Limb (tissue), 2 donors: Measurements from ENCODE around the gene COX4I2.
A peak's percentile ranks its signal among the peaks of the same experiment; 100 is the strongest.
"Not testable (repeated sequence)": the region's sequence is repeated elsewhere in the genome, so short reads cannot be mapped to it uniquely, and the experiment has no call there.

Source experiments
- DNase-seq, 2 donors: peaks; one replicate each; pipeline ENCODE4 v3.0.0-alpha.2; 2016; ENCODE audit errors: extremely low spot score in 2 of 2

The COX4I2 gene

DNA sequence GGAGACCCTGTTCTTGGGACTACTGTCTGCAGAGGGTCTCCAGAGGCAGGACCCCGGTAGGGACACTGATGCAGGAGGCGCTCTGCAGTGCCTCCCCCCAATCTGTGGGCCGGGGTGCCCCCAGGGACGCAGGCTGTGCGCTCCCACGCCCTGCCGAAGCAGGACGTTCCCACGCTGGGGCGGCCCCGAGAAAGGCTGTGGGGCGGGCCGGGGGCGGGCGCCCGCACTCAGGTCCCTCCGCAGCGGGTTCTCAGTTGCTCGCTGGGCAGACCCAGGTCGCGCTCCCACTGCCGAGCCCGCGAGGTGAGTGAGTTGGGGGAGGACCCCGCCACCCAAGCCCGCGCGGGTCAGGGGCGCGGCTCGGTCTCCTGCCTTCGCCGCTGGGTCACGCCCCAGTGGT is at the start of gene COX4I2:
Gene COX4I2 (plus strand): TSS at position 253 of the 400 bp plus-strand sequence. CDS start 1,106 bp downstream, outside the sequence.
- no peak for DNase-seq

DNA sequence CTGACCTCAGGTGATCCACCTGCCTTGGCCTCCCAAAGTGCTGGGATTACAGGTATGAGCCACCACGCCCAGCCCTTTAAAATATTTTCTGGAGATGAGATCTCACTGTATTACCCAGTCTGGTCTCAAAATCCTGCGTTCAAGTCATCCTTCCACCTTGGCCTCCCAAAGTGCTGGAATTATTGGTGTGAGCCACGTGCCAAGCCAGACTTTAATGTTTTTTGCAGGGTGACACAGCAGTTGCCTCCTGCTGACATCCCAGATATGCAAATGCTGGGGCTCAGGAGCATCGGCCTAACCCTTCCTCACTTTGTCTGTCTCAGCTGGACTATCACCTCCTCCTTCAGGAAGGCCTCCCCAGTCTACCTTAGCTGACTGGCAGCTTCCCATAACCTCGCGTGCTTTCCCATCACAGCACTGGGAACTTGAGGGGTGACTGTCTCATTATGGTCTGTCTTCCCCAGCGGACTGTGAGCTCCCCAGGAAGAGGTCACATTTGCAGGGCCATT is 46.9 kb upstream of the COX4I2 start:
- DNase-seq = no peak

DNA sequence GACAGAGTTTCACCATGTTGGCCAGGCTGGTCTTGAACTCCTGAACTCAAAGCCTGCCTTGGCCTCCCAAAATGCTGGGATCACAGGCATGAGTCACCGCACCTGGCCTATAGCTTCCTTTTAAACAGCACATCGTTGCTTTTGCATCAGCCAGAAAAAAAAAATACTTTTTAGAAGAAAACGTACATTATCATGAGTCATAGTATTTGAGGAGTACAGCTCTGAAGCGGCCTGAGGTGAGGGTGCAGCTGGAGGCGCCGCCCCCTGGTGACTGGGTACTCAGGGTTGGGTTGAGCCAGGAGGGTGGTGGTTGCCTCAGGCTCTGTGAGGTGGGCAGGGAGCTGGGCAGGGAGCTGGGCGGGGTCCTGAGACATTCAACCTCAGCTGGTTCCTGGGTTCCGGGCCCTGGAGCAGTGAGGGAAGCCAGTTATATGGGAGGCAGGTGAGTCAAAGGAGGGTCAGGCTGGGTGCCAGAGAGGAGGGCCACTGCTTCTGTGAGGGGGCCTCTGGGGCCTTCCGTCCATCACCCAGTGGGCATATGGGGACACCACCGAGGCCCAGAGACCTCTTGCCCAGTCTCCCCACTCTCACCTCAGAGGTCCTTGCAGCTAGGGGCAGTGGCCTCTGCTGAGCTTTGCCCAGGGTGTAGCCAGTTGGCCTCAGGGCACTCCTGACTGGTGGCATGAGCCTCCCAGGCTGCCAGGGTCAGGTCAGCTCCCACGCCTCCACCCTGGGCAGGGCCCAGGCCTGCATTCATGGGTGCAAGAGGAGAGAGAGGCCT is 44.3 kb upstream of the COX4I2 start:
- no peak for DNase-seq

DNA sequence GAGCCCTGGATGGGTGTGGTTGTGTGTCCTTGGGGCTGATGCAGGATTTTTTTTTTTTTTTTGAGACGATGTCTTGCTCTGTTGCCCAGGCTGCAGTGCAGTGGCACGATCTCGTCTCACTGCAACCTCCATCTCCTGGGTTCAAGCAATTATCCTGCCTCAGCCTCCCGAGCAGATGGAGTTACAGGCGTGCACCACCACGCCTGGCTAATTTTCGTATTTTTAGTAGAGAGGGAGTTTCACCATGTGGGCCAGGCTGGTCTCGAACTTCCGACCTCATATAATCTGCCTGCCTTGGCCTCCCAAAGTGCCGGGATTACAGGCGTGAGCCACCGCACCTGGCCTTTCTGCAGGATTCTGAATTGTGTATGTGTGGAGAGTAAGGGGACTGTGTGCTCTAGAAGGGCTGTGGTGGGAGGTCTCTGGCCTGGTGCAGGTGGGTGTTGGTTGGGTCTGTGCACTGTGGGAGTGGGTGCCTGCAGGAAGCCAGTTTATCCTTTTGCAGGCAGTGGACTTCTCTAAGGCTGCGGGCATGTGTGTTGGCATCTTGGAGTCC is 43.6 kb upstream of the COX4I2 start:
- DNase-seq = no peak

DNA sequence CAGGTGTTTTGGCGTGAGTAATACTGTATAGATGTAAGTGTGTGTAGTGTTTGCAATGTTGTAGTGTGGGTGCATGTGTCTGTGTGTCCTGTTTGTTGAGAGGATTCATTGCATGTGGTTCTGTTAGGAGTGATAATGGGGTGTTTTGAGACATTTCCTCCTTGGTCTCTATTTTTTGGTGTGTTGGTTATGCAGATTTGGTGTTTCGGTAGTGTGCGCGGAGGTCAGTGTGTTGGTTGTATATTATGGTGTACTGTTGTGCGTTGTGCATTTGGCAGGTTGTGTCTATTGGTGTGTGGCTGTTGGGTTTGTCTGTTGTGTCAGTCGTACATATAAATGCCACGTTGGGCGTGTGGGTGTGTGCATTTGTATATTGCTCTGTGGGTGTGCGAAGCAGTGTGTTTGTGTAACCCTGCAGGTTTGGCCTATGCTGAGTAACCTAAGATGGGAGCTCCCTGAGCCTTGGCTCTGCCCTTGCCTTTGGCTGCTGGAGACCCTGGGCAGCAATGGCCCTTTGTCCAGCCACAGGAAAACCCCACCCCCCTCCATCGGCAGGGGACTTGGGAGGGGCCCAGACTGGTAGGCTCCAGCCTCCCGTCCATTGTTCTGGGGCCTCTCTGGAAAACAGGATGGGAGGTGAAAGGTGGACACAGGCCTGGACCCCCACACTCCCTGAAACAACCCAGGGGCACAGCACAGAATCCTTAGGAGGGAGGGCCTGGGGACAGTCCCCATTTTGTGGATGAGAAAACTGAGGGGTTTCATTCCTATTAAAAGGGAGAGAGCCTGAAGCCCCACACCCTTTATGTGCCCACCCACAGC is 42.9 kb upstream of the COX4I2 start:
- DNase-seq = no peak

DNA sequence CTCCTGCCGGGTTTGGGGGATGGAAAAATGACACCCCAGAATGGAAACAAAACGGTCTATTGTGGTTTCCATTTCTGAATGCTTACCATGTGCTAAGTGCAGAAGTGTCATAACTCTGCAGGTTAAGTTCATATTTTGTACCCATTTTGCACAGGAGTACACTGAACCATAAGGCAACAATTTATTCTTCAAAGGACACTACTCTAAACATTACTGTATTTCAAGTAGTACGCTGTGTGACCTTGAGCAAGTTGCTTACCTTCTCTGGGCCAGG is 42.4 kb upstream of the COX4I2 start:
- DNase-seq = no peak

DNA sequence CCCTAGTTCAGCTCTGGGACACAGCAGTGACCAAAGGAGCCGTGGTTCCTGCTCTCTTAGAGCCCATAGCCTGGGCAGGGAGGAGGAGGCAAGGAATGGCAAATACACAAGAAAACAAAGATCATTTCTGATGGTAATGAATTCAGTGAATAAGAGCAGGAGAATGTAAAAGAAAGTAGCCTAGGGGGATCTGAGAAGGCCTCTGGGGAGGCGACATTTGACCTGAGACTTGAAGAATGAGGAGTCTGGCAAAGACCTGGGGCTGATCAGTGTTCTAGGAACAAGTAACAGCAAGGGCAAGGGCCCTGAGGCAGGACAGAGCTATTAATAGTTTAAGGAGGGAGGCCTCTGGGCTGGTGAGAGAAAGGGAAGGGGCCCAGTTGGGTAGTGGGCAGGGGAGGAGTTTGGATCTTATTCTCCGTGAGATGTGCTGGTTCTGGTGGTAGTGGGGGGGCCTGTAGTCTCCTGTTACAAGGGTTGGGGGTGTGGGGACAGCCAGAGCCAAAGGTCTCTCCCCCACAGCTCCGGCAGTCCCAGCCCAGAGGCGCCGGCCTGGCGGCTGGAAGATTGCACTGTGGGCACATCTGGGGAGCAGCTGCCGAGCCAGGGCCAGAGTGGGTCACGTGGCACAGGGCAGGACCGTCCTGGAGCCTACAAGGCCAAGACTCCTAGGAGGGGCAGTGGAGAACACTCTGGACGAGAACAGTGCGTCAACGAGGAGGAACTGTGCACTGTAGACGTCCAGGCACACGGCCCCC is 41.9 kb upstream of the COX4I2 start:
- DNase-seq = peak; percentile 65 to 81

DNA sequence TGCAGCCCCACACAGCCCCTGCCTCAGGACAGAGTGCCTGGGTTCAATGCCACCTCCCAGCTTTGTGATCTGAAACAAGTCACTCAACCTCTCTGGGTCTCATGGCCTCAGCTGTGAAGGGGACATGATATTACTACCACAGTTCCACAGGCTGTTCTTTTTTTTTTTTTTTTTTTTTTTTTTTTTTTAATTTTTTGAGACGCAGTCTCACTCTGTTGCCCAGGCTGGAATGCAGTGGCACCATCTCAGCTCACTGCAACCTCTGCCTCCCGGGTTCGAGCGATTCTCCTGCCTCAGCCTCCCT is 41.3 kb upstream of the COX4I2 start:
- not testable (repeated sequence) for DNase-seq

DNA sequence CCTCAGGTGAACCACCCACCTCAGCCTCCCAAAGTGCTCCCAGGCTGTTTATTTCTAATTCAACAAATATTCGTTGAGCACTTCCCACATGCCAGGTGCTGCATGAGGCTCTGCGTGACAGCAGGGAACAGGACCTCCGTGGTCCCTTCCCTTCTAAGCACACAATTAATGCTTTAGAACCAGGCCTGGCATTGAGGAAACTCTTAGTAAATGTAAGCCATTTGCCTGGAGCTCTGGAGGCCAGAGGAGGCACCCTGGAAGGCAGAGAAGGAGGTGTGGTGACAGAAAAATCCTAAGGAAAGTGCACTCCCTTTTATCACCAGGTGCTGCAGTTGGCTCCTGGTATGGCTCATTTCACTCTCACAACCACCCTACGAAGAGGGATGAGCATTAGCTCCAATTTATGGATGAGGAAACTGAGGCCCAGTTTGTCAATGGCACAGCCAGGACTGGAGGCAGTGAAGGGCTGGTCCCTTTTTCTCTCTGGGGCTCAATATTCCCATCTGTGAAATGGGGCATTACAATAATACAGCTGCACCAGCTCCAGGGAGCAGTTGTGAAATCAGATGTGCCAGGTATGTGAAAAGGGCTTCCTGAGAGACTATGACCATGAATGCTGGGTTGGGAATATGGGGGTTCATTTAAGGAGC is 40.8 kb upstream of the COX4I2 start:
- DNase-seq = no peak

DNA sequence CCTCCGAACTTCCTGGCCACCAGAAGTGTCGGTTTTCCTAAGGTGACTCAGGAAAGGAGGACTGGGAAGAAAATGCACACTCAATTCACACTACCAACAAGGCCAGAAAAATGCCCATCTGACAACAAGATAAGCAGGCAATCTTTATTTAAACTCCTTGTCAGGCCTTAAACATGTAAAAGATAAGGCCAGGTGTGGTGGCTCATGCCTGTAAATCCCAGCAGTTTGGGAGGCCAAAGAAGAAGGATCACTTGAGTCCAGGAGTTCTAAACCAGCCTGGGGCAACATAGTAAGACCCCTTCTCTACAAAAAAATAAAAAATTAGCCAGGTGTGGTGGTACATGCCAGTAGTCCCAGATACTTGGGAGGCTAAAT is 40.2 kb upstream of the COX4I2 start:
- DNase-seq = no peak

DNA sequence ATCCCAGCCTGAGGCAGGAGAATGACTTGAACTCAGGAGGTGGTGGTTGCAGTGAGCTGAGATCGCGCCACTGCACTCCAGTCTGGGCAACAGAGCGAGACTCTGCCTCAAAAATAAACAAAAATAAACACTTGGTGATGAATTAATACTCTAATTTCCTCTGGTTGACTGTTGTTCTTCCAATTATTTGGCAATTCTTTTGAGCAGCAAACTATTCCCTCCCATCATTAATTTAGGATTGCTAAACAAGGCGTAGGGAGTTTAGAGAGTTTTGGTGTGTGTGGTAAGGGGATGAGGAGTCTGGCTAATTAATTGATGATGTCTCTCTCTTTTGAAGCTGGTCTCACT is 35.3 kb upstream of the COX4I2 start:
- no peak for DNase-seq

DNA sequence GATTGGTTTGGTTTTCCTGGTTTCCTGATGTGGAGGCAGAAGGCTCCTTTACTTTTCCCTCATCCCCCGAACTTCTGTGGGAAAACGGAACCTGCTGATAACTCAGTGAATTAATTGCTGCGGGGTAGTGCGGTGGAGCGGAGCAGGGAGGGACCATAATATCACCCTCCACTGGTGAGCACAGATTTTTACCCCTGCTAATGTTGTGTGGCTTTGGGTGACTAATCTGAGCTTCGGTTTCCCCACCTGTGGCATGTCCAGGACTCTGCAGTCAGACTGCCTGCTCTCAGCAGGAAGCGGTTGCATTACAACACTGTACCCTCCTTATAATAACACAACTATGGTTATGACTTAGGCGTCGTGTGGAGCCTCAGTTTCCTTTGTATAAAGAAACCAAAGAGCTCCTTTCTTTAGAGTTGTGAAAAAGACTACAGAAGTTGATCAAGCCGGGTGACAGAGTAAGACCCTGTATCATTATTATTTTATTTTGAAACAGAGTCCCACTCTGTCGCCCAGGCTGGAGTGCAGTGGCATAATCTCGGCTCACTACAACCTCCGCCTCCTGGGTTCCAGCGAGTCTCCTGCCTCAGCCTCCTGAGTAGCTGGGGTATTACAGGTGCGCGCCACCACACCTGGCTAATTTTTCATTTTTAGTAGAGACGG is 34.8 kb upstream of the COX4I2 start:
- no peak for DNase-seq

DNA sequence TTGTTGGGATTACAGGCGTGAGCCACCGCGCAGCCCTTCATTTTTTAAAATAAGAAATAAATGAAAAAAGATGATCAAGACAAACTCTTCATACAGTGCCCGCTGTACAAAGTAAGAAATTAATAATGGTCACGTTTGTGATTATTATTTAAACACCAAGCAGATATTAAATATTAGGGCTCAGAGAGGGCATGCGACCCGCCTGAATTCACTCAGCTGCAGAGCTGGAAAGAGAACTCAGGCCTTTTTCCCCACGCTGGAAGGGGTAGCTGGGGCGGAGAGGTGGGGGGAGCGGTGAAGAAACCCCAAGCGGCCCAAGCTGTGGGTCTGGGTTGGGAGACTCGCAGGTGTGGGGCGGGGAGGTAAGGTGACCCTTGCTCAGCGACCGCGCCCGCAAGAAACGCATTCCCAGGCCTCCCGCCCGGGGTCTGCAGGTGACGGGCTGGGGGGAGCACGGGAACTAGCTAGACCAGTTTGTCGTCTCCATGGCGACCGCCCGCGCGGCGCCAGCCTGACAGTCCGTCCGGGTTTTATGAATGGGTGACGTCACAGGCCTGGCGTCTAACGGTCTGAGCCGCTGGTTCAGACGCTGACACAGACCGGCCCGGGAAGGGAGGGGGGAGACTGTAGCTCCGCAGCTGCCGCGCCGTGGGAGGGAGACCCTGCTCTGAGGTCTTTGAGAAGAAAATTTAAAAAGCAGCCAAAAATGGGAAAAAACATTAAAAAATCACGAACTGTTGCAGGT is 33.7 kb upstream of the COX4I2 start:
- DNase-seq = peak; percentile 98

DNA sequence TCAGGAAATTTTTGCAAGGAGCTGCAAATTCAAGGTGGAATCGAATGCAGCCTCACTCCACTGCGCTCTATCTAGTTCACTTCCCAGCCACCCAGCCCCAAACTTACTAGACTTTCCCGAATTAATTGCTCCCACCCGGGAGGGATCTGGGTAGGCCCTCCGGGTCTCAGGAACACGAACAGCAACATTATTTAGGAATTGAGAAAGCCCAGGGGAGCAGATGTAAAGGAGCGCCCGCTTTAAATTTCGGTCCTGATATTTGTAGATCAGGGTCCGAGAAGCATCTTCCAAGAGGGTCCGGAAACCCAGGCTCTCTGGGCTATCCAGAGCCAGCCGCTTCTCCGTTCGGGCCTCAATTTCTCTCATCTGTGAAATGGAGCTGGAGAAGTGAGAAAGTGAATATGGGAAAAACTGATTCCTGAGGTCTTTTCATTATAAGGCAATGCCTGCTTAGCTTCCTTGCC is 33.1 kb upstream of the COX4I2 start:
- no peak for DNase-seq

DNA sequence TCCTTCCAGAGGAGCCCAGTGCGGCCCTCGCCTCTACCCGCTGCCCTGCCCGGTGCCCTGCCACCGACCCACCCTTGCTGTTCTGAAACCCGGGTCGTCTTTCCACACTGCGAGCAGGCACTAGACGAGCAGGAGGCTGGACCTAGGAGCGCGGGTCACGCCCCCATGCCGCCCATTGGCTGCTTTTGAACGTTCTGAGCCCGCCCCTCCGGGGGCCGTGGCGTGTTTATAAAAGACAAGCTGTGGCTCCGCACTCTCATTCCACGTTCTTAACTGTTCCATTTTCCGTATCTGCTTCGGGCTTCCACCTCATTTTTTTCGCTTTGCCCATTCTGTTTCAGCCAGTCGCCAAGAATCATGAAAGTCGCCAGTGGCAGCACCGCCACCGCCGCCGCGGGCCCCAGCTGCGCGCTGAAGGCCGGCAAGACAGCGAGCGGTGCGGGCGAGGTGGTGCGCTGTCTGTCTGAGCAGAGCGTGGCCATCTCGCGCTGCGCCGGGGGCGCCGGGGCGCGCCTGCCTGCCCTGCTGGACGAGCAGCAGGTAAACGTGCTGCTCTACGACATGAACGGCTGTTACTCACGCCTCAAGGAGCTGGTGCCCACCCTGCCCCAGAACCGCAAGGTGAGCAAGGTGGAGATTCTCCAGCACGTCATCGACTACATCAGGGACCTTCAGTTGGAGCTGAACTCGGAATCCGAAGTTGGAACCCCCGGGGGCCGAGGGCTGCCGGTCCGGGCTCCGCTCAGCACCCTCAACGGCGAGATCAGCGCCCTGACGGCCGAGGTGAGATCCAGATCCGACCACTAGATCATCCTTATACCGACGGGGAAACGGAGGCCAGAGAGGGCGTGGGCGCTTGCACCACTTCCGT is 32.4 kb upstream of the COX4I2 start, which contains the start of gene ID1:
Gene ID1 (plus strand): TSS at position 259 of the 871 bp plus-strand sequence. CDS start 99 bp downstream, at position 358.
- DNase-seq = peak; percentile 97 to 98

DNA sequence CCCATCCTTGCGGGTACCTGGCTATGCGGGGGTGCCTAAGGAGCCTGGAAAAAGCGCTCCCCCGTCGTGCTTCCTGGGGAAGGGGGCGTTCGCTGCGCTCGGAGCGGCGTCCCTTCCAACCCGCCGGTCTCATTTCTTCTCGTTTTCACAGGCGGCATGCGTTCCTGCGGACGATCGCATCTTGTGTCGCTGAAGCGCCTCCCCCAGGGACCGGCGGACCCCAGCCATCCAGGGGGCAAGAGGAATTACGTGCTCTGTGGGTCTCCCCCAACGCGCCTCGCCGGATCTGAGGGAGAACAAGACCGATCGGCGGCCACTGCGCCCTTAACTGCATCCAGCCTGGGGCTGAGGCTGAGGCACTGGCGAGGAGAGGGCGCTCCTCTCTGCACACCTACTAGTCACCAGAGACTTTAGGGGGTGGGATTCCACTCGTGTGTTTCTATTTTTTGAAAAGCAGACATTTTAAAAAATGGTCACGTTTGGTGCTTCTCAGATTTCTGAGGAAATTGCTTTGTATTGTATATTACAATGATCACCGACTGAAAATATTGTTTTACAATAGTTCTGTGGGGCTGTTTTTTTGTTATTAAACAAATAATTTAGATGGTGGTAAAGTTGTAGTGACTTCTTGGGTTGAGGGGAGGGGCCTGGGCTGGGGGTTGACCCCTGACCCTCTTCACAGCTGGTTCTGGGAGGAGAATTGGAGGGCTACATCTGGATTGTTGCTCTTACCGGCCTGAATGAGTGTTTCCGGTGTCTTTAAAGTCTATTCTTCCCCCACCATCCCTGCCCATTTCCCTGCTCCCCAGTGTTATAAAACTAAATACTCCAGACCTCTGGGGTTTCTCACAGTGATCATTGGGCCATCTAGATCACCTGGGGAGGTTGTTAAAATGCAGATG is 31.6 kb upstream of the COX4I2 start:
- DNase-seq = peak in 1 of 2 donors; percentile 65

DNA sequence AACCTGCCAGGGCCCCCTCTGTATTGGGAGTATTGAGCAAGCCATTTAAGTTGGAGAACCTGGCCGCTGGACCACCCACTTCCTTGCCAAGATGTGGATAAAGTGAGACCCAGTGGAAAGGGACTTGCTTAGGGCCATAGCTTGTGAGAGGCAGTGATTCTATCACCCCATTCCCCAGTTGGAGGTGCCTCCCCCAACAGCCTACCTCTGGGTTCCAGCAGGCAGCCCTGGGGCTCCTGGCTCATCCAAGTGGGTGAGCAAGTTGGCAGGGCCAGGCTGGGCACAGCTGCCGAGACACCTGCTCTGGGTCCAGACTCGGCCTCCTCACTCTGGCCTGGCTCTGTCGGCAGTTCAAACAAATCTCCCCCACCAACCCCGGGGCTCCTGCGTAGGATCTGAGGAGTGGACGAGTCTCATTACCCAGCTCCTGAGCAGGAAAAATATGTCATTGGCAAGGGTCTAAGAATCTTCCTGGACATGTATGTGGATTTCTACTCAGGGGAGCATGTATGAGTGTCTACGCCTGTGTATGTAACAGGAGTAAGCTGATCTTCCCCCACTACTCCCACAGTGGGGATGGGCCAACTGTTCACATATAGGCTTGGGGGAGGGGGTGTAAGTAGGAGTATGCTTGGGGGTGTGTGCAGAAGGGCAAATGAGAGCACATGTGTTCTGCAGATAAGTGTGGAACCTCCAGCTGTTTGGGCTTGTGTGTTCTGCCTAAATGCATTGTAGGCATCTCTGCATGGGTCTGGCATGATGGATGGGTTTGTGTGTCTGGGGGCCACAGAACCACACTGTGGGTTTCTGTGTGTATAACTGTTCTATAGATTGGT is 30.7 kb upstream of the COX4I2 start:
- peak; percentile 74 to 88 for DNase-seq
